Right hindlimb (tissue), 1 donor: ENCODE data around the gene PAX4.

Experiments used
- DNase-seq: peaks from one replicate; pipeline ENCODE4 v3.0.0-alpha.2; 2018

Gene PAX4

DNA sequence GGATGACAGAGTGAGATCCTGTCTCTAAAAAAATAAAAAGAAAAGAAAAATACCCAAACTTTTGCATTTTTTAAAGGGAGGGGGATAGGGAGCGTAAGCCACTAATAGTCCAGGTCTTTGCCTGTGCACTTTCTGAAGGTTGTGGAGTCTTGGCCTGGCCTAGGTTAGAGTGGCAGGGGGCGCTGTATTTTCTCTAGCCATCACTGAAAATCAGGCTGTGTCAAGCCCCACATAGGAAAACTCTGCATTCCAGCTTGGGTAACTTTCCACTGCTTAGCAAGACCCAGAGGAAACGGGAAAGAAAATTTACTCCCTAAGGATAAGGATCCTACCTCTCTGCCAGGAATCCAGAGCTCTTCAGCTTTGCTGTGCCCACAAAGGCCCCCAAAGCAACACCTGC lies 10.5 kb upstream of the PAX4 start:
- DNase-seq = no peak

DNA sequence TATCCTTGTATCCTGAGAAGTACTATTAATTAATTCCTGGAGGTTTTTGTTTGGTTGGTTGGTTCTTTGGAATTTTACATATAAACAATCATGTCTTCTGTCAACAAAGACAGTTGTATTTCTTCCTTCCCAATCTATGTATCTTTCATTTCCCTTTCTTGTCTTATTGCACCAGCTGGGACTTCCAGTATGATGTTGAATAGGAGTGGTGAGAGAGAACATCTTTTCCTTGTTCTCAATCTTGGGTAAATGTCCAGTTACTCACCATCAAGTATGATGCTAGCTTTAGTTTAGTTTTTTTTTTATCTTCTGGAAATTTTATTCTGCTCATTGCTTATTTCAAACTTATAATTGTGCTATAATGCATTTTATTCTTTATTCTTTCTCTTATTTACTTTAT lies 7.4 kb upstream of the PAX4 start:
- DNase-seq = no peak

DNA sequence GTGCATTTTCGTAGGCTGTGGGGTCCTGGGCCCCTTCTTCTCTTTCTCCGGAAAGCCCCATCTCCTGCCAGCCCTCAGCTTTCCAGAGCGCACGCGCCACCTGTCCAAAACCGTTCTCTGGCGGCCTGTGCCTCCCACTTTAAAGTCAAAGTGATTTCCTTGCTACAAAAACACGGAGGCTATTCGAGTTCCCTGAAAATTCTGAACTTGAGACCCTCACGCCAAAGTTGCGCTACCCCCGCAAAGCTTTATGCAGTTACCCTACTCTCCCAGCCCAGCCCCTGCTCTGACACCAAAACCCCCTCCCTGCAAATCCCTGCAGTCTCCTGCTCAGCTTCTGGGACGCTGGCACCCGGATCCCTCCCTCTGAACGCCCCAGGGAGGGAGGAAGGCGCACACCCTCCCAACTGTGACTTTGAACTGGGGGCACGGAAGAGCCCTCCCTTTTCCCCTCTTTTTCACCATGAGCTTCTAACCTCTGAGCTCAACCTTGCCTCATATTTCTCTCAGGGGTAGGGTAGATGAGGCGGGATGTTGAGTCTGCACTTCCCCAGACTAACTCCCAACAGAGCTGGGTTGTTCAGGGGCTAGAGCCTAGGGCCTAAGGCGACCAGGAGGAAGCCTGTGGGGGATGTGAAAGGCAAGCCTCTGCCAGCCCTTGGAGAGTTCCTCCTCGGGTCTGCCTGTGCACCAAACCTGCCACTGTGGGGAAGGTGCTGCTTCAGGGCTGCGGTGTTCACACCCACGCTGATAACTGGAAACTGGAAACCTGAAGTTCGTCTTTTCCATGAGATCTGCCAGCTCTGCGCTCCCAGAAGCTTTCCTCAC lies 2.7 kb upstream of the PAX4 start:
- DNase-seq = no peak

DNA sequence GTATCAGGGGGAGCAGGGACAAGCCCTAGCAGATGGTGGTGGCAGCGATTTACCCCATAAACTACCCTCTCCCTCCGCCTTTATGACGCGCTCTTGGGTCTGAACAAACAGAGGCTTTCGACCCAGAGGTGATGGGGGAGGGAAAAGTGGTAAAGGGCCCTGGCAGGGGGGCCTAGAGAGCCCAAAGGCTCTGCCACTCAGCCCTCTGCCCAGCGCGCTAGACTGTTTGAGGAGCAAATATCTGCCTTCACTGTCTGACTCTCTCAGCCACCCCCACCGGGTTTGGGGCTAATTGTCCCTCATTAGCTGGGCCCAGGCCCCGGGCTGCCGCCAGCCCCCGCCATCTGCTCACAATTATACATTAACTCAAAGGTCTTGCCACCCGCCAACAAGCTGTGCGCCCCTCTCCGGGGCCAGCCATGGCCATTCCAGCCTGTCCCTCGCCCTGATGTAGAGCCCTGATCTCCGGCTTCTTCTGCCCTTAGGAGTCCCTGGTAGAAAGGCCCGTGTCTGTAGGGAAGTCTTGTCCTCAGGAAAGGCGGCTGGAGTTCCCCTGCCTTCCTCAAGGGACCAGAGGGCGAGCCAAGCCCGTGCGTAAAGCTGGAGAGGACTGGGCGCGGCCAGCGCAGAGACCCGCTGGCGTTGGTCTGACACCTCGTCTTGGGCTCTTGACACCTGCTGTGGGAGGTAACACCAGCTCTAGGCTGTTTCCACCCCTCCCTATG lies 1.9 kb upstream of the PAX4 start:
- DNase-seq = no peak

DNA sequence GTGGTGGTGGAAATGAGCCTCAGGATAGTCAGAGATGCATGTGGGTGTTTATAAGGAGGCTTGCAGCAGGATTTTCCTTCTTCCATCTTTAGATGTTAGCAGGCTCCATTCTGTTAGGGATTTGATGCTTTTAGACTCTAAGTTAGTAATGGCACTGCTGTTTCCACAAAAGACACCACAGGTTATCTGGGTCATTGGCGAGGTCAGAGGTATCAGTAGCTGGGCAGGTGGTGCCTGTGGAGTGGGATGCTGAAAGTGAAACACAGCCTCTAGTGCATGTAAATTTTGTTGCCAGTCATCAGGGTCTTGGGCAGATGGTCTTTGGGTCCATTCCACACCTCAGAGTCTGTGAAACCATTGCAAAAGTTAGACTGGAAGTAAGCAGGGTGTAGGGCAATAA lies 833 bp upstream of the PAX4 start:
- no peak for DNase-seq

DNA sequence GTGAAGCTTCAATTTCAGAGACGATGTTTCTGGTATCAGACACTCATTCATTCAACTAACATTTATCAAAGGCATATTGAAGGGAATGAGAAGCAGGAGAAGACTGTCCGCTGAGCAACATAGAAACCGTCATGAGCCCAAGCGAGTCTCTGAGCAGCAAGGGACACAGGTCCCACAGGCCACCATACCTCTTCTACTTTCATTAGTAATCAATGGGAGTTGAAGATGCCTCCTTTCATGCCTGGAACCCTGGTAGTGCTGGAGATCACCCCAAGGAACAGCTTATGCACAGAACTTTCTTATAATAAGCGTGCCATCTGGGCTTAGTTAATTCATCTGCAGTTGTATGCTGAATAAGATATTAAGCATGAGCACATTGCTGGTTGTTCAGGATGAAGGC lies 1.2 kb downstream of the PAX4 start:
- no peak for DNase-seq

DNA sequence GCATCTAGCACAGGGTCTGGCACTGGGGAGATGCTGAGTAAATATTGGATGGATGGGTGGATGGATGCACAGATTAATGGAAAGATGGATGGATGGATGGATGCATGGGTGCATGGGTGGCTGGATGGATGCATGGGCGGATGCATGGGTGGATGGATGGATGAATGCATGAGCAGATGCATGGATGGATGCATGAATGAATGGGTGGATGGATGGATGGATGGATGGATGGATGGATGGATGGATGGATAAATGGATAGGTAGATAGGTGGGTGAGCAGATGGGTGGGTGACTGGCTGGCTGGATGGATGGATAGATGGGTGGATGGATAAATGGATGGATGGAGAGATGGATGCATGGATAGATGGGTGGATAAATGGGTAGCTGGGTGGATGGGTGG lies 5.7 kb downstream of the PAX4 start:
- no peak for DNase-seq

DNA sequence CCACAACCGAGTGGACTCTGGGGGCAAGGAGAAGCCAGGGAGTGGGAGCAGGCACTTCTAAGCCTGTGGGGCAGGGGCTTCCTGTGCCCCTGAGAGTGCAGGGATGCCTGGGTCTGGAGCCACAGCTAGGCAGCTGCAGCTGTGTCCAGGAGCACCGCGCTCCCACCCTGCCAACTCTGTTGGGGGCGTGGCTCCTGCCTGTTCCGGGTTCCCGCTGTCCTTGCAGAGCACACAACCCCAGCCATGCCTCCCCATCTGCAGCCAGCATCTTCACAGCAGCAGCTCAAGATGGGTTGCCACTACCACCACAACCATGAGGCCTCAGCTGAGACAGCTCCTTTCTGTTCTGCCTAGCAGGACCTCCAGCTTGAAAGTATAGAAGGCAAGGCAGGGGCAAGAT lies 8.6 kb downstream of the PAX4 start:
- no peak for DNase-seq

DNA sequence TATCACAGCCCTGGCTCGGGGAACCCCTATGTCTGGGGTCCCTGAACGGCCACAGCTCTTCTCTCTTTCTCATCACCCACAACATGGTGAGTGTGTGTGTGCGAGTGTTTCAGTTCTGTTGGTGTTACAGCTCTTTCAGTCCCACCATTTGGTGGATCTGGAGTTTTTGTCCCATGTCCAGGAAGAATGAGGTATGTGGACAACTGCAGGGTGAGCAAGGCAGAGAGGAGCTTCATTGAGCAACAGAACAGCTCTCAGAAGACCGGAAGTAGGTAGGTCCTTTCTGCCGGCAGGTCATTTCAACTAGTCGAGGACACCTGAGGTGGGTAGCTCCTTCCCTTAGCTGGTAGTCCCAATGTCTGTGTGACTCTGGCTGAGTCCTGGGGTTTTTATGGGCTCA lies 9.5 kb downstream of the PAX4 start:
- DNase-seq = no peak

DNA sequence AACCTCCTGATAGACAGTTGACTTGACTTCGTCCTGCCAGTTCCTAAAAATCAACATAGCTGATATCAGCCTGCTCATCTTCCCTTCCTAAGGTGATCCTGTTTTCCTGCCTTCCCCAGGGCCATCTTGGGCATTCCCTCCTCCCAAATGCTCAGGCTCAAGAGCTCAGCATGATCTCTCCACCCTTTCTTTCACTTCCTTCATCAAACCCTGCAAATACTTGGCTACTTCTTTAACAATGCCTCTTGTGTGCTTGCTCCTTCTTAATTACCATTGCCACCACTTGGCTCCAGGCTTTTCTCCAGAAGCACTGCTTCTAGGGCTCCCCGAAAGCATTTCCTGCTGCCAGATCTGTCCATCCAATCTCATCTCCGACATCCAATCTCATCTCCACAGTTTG lies 17.1 kb downstream of the PAX4 start:
- DNase-seq = no peak

DNA sequence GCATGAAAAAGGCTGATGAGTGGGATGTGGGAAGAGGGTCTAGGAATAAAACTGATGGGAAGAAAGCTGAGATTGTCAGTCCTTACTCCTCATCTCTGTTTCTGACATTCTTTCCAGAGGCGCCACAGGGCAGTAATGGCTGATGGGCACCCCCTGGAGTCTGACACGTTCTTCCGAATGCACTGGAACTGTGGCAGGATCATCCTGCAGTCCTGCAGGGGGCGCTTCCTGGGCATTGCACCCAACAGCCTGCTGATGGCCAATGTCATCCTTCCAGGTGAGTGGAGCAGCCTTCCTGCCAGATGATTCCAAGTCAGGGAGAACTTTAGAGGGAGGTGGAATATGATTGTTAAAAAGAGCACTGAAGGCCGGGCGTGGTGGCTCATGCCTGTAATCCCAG lies 19.6 kb downstream of the PAX4 start:
- no peak for DNase-seq

DNA sequence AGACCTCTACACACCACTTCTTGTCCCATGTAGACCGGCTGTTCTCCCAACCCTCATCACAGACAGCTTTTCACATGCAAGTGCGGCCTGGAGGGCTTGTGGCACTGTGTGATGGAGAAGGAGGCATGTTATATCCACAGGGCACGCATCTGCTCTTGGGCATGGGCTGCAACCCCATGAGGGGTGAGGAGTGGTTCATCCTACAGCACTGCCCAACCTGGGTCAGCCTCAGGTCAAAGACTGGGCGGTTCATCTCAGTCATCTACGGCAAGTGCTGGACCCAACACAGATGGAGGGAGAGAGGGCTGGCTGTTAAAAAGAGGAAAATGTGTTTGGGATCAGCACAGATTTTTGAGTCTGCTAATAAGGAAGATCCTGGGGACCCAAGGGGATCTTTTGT lies 22.2 kb downstream of the PAX4 start:
- DNase-seq = no peak

DNA sequence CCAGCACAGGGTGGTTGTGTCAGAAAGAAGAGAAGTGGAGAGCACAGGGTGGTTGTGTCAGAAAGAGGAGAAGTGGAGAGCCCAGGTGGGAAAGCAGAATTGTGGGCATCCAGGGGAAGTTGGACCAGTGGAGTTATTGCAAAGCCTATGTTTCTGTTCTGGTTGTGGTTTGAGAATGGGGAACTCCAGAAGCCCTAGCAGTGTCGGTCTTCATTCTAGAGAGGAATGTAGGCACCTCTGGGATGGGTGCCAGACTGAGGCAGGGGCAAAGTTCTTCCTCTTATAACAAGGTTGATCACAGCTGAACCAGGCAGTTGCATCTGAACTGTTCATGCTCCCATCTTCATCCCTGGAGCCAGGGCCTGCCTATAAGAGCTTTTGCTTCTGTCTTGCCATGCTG lies 23.5 kb downstream of the PAX4 start:
- DNase-seq = no peak

DNA sequence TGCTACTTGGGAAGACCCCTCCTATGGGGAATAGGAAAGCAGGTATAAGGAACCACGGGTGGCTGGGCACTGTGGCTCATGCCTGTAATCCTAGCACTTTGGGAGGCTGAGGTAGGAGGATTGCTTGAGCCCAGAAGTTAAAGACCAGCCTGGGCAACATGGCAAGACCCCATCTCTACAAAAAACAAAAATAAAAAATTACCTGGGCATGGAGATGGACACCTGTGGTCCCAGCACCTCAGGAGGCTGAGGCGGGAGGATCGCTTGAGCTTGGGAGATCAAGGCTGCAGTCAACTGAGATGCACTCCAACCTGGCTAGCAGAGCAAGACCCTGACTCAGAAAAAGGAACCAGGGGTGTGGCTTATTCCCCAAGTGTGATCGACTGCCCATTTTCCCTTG lies 25.4 kb downstream of the PAX4 start:
- no peak for DNase-seq

DNA sequence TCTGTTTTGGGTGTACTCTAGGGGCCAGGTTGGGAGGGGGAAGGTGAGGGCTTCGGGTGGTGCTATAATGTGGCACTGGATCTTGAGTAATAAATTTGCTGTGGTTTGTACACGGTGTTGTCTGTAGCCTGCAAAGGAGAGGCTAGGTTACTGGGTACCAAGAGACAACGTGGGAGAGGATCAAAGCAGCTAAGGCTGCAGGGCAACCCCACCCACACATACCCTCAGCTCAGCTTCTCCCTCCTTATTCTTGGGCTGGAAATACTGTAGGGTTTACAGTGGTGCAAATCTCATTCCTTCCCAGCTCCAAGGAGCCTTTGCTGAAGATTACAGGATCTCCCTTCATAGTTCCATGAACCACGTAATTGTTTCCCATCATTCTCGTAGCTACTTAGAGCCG lies 26.4 kb downstream of the PAX4 start:
- no peak for DNase-seq

DNA sequence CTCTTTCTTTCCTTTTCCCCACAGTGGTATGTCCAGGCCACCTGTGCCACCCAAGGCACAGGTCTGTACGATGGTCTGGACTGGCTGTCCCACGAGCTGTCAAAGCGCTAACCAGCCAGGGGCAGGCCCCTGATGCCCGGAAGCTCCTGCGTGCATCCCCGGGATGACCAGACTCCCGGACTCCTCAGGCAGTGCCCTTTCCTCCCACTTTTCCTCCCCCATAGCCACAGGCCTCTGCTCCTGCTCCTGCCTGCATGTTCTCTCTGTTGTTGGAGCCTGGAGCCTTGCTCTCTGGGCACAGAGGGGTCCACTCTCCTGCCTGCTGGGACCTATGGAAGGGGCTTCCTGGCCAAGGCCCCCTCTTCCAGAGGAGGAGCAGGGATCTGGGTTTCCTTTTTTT lies 26.8 kb downstream of the PAX4 start:
- DNase-seq = no peak

DNA sequence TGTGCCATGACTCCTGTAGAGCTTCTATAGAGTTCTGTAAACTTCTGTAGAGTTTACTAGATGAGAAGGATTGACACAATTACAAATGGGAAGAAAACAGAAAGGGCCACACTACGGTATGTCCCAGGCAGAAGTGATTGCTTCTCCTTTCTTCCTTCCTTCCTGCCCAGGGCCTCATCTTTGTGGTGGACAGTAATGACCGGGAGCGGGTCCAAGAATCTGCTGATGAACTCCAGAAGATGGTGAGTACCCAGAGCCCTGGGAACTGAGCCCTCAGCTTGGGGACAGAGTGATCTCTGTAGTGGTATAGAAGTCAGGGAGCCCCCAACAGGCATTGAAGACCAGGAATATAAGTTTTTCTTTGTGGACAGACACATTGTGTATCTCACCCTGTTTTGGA lies 28.0 kb downstream of the PAX4 start:
- DNase-seq = no peak

DNA sequence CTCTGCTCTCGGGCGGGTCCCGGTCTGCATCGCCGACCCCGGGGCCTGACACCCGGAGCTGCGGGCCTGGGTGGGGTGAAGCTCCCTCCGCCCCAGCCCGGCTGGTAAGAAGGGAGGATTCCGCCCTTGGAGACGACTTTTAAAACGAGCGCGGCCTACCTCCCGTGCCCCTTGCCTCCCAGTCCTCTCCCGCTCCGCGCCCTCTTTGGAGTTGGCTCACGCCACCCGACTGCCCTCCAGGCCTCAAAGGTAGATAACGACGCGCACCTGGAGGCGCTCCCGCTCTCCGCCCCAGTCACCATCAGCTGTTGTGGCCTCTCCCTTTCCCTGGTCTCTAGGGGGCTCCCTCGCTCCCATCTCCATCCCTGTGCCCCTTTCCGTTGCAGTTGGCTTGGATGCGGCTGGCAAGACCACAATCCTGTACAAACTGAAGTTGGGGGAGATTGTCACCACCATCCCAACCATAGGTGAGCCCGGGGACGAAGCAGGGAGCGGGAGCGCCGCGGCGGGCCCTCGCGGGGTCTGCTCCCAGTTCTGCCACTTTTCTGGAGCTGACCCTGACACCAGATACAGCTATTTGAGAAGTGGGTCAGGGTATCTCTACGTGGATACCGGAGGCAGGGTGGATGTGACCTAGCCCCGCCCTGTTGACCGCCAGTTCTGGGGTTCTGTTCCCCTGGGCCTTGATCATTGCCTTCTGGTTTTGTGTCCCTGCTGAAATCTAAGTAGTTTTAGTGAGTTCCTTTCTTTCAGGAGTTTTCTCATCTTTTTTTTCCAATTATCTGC lies 29.1 kb downstream of the PAX4 start:
- peak; percentile 54 for DNase-seq

DNA sequence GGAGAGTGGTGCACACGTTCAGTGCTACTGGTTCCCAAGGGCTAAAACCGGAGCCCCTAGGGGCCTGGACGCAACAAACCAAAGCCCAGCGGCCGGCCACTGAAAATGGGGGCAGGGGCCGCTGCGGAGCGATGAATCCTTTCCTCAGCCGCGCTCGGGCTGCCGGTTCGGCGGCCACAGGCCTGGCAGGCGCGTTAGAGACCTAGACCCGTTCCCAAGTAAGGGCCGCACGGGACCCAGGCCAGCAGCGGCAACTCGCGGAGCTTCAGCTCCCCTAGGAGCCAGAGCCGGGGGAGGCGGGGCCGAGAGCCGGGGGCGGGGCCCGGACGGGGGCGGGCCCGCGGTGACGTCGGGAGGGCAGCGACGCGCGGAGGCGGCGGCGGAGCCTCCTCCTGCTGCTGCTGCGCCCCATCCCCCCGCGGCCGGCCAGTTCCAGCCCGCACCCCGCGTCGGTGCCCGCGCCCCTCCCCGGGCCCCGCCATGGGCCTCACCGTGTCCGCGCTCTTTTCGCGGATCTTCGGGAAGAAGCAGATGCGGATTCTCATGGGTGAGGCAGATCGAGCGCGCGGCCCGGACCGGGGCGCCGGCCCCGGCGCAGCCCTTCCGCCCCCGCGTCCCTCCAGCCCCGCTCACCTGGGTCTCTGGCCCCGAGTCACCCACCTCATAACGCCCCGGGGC lies 29.8 kb downstream of the PAX4 start, which contains the start of gene ARF5:
Gene ARF5, plus strand, starts transcription at position 393 of the 678 bp plus-strand sequence. Its CDS starts 88 bp downstream, at position 481.
- DNase-seq = peak; percentile 94

DNA sequence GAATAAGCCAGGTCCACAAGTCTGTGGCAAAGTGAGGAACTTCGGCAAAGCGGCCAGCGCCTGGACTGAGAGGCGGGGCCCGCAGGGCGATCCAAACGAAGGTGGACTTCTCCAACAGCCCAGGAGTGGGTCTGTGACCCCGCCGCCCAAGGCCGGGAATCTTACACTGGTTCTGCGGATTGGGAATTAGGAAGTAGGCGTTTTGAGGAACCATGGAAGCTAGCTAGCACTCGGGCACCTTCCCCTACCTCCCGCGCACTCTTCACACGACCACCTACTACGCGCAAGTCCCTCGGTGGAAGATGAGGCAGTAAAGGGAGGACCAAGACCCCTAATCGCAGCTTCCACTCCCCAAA lies 30.3 kb downstream of the PAX4 start:
- DNase-seq = peak; percentile 34

DNA sequence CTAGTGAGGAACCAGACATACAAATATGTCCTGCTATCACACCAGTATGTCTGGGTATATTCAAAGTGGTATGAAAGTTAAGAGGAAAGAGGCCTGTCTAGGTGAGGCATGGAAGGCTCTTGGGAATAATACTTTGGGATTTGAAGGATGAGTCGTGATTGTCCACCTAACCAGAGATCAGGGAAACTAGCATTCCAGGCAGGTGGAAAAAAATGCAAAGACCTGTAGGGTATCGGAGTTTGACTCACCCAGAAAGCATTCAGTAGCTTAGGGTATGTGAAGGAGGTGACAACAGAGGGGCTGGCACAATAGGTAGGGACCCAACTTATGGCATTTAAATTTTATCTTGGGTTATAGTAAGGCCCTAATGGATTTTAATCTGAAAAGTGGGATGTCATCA lies 31.6 kb downstream of the PAX4 start:
- no peak for DNase-seq

DNA sequence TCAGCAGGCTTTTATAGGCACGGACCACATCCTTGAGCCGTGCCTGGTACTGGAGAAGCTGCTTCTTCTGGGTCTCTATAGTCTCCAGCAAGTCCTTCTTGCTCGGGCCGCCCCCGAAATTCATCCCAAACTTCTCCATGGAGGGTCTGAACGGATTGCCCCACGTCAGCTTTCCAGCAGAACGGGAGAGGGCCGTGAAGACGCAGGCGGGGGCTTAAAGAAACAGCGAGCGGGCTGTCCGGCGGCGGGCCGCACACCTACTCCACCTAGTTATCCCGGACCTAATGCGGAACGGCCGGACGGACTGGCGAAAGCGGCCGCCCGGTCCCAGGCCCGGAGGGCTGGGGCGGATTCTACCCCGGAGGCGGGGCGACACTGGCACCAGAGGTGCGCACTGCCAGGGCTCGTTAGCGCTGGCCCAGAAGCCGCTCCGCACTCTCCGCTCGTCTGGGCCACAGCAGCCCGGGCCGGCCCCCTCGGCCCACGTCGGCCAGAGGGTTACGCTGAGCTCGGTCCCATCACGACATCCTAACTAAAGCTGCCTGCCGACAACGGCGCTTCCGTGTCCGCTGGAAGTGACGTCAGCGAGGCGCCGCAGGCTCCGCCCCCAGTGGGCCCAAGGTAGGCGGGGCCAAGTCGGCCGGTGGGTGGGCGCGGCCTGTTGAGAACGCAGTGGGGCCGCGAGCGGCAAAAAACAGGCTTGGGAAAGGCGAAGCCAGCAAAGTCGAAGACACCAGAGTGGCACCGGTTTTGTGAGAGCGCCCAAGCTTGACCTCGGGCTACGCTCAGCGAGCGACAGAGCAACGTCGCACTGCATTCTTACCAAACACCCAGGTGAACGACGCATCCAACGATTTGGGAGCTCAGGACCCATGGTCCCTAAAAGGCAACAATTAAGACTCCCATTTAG lies 32.6 kb downstream of the PAX4 start, which contains the start of gene GCC1:
Gene GCC1, minus strand, starts transcription at position 553 of the 910 bp plus-strand sequence. Its CDS starts 414 bp downstream, at position 139.
- peak; percentile 95 for DNase-seq
